GM18519 (cell line): ENCODE results near the gene ETS1.

Source experiments
- ATAC-seq: cut with Tn5 transposase; IDR thresholded peaks from one replicate; pipeline ENCODE4 v1.9.1; 2021; ENCODE audit warnings: mild to moderate bottlenecking, moderate library complexity; ENCODE audit not compliant: unreplicated experiment, low FRiP score

ETS1 gene

DNA sequence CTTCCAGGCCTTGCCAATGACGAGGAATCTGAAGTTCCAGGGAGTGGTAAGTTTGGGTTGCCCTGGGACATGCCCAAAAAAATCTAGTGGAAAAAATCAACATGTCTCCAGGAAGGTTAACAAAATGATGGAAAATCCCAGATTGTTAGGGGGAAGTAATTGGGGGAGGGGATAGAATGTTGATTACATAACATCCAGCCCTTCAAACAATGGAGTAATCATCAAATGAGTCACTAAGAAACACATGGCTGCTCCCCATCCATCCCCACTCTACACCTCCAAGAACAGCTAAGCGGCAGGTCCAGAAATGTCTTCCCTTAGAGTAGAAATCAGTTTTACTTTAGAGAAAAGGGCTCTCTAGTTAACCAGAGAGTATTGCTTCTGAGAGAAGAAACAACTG, 94.9 kb downstream of the ETS1 start:
- no peak for ATAC-seq

DNA sequence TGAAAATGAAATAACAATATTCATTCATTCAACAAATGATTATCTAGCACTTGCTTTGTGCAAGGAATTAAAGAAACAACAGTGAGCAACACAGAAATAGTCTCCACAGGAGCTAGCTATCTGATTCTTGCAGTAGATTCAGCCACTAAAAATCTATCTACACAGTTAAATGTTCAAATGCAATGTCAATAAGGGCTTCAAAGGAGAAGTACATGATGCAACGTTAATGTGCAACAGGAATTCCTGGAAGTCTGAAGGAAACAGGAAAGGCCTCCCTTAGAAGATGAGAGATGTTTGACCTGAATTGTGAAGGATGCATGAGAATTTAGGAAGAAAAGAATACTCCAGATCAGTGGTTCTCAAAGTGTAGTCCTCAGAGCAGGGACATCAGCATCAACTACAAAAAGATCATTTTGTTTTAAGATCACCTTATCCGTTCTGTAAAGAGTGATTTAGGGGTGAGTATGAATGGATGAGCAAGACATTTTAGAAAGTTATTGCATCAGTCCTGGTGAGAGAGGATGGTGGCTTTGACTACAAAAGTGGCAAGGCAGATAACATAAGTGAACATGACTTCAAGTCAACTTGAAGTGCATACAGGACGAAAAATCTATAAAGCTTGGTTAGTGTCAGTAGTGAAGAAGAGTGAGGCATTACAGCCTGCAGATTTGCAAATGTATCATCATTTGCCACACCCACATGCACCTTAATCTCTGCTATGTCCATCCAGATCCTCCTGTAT, 96.0 kb downstream of the ETS1 start:
- no peak for ATAC-seq

GRCh38 chr11:128490092-128490491, 97.3 kb downstream of the ETS1 start:
- ATAC-seq, result no peak

- ATAC-seq, result no peak
Observed at GRCh38 chr11:128488471-128488870, 98.9 kb downstream of the ETS1 start.

DNA sequence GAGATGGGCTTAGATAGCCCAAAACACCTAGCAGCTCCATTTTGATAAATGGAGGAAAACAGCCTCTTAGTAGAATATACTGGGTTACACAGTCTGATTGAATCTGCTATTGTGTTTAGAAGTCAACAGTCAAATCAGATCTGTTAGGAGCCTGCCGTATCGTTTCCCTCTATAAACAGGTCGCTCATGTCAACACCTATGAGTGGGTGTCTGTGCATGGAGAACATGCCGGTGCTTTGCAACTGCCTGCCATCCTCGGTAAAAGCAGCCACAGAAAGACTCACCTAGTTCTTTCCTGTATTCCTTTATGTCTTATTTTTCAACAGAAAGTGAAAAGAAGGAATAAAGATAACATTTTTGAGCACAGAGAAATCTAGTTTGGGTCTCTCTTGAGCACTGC, 99.4 kb downstream of the ETS1 start:
- no peak for ATAC-seq

- no peak for ATAC-seq
Observed at GRCh38 chr11:128484172-128484571, 103.2 kb downstream of the ETS1 start.

DNA sequence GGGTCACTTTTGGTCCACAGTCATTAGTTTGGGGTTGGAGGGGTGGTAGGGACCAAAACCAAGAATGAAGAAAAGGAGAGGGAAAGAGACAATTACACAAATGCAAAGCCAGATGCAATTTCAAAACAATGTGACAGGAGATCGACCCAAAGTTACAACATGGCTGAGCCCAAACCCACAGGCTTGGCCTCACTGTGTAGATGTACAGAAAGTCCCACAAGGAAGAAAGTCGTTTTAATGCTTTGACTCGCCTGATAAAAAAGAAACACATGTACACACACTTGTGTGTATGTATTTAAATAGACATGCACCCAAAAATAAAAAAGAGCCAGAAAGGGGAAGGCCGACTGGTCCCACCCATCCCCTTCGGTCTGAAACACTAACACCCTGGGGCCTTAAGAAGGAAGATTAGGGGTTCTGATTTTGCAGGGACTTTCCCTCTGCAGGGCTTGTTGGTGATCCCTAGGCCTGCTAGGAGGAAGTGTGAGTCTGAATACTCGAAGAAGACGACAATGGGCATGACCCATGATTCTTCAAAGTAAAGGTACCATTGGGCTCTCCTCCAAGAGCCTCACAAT, 104.1 kb downstream of the ETS1 start:
- peak; percentile 40 for ATAC-seq

DNA sequence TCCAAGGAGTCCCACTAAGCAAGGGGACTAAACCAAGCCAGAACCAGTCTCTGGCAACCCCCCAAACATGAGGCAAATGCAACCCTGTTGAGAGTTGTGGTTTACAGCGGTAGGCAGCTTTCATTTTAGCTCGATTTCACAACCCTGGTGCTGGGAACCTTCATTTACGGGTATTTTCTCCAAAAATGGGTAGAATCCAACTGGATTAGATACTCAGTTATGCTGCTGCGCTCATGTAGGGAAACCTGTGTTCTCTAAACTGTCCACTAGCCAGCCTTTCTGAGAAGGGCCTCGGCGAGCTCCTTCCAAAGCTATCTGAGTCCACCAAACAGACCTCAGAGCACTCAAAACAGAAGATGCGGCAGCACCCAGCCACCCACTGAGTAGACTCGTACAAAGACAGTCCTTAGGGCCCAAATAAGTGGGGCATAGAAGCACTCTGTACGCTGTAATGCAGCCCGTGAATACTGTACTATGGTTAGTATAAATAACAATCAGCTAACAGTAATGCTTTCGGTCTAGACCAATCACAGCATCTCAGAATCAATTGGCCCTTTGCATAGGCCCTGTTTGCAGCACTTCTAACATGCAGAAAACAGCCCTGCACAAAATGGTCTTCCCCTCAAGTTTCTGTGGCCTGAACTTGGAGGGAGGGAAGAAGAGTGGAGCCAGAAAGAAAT, 104.7 kb downstream of the ETS1 start:
- ATAC-seq, result peak; percentile 57

GRCh38 chr11:128482092-128482491, 105.3 kb downstream of the ETS1 start:
- no peak for ATAC-seq

GRCh38 chr11:128481135-128481534, 106.2 kb downstream of the ETS1 start:
- ATAC-seq, result no peak

- no peak for ATAC-seq
Observed at GRCh38 chr11:128480665-128481064, 106.7 kb downstream of the ETS1 start.

DNA sequence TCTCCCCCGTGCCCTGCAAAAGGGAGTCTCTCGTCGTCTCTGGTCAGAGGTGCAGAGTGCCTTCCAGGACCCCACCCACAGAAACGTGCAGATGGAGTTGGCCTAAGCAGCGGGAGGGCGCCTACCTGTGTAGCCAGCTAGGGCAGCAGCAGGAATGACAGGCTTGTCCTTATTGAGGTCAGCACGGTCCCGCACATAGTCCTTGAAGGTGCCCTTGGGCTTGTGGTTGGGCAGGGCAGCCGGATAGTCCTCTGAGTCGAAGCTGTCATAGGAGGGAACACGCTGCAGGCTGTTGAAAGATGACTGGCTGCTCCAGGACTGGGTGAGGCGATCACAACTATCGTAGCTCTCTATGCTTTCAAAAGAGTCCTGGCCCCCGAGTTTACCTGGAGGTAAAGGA, 107.3 kb downstream of the ETS1 start:
- no peak for ATAC-seq

DNA sequence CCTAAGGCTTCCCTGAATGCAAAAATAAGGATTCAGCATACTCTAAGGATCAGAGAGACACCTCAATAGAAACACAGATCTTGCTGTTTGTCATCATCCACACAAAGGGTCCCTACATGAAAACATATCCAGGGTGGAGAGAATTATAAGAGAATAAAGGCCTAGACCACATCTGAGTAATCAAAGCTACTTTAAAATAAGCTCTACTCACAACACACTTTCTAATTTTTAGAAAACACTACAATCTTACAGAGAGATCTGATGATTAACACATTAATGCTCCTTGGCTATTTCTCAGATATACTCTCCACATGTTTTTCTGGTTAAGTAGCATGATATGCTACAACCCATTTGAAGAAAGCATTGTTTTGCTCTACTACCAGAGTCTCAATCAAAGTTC, 108.2 kb downstream of the ETS1 start:
- no peak for ATAC-seq

DNA sequence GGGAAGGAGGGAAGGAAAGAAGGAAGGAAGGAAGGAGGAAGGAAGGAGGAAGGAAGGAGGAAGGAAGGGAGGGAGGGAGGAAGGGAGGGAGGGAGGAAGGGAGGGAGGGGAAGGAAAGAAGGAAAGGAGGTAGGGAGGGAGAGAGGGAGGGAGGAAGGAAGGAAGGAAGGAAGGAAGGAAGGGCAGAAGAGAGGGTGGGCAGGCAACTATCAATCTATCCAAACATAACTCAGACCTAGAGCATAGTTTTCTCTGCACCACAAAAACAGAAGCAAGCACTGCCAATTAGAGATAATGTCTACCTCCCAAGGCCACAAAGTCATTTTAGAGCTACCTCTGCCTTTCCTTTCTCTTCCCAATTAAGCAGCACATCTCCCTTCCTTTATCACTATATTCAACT, 109.1 kb downstream of the ETS1 start:
- ATAC-seq, result no peak

- ATAC-seq, result no peak
Observed at GRCh38 chr11:128477811-128478210, 109.5 kb downstream of the ETS1 start.

GRCh38 chr11:128477278-128477677, 110.1 kb downstream of the ETS1 start:
- no peak for ATAC-seq

DNA sequence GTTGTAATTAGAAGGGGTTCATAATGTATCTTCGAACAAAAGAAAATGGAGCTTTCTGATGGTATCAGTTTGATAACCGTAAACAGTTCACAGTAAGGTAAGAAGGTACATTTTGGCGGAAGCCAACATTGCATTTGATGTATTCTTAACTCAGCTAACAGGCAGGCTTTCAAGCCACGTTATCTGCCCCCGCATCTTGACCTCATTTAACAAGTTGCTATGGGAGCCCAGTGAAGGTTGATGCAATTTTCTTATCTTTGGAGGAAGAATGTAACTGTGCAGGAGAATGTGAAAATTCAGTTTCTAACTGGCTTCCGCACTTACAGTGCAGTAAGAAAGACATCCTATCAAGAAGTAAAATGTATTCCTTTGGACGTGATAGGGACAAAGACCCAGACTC, 110.6 kb downstream of the ETS1 start:
- no peak for ATAC-seq

- no peak for ATAC-seq
Observed at GRCh38 chr11:128476049-128476448, 111.3 kb downstream of the ETS1 start.

DNA sequence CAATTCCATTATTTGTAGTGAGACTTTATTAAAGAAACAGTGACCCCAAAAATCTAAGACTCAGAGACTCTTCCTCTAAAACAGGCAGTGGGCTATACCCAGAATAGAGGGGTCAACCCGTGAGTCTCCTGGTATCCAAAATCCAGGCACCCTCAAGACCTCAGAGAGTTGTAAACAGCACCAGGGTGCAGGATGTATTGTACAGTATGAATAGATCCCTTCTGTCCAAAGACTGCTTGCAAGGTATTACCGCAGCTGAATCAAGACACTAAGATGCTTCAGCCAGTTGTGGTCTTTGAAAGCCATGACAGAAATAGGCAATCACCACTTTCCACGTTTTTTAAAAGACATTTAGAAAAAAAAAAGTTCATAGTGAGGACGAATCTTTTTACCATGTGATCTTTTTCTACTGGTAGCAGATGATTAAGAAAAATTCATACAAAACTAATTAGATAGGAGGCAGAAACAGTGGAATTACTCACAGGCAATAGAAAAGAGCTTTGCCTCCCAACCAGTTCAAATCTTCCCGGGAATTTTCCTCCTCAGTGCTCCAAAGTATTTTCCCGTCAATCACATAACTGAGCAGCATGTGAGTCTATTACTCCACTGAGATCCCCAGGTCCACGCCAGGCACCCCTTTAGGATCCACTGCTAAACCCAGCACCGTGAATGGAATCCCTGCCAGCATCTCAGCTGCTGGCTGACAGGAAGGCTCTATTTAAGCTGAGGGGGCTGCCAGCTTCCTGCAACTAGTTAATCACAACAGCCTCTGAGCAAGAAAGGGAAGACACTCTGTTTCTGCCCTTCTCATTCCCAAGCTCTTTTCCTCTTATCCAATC, 113.1 kb downstream of the ETS1 start:
- ATAC-seq, result no peak

DNA sequence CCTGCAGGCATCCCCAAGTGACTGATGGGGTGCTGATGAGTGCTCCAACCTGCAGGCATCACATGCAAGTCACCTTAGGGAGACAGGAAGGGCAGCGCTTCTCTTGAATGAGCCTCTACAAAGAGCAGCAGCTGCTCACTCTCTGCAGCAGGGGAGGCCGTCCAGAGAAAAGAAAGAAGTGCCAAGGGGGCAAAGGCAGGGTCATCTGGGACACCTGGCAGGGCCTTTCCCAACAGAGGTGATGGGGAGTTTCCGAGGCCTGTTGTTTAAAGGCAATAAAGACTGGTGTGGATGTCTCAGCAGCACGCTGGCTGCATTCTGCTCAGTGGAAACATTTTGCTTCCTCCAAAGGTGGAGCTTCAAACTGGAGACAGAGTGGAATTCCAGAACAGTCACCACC, 113.7 kb downstream of the ETS1 start:
- no peak for ATAC-seq
